ENCODE results near the gene SEC24D.

GRCh38 chr4:118734491-118735205, 101.3 kb downstream of the SEC24D start:
- TF ChIP-seq BMI1 (IDR thresholded peaks at IDR 0.05; ENCODE audit: low read length) (no peak), TAF1 (IDR thresholded peaks at IDR 0.05; ENCODE audit: control insufficient read depth, extremely low read depth, insufficient read depth, low read length, severe bottlenecking) (no peak), TOE1 (IDR thresholded peaks at IDR 0.05; ENCODE audit: borderline replicate concordance) (no peak), TOE1 (CRISPR knock-in tag; IDR thresholded peaks at IDR 0.05; ENCODE audit: borderline replicate concordance, low read depth) (no peak), ZNF512 (tag; IDR thresholded peaks at IDR 0.05) (no peak), BHLHE40 (IDR thresholded peaks at IDR 0.05; ENCODE audit: low read length) (no peak), TEAD4 (IDR thresholded peaks at IDR 0.05; ENCODE audit: low read length) (no peak), TEAD4 (CRISPR knock-in tag; IDR thresholded peaks at IDR 0.05; ENCODE audit: borderline replicate concordance) (no peak)
- TF ChIP-seq, protein P1, sequence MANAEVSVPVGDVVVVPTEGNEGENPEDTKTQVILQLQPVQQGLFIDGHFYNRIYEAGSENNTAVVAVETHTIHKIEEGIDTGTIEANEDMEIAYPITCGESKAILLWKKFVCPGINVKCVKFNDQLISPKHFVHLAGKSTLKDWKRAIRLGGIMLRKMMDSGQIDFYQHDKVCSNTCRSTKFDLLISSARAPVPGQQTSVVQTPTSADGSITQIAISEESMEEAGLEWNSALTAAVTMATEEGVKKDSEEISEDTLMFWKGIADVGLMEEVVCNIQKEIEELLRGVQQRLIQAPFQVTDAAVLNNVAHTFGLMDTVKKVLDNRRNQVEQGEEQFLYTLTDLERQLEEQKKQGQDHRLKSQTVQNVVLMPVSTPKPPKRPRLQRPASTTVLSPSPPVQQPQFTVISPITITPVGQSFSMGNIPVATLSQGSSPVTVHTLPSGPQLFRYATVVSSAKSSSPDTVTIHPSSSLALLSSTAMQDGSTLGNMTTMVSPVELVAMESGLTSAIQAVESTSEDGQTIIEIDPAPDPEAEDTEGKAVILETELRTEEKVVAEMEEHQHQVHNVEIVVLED (CRISPR knock-in tag; IDR thresholded peaks at IDR 0.05) = no peak
